ENCODE data around the gene ZNF778. TPM values are rescaled to one million over a fixed set of nuclear protein-coding genes. Genes with fewer than 3 reads are reported as not detected.

Gene ZNF778
- total and polyA plus RNA-seq, 2 donors (not counting 1 experiment from before 2014, with no cell fraction given): 2.2 to 13.4 TPM

GRCh38 chr16:89191033-89191900 lies 26.2 kb upstream of the ZNF778 start:
- Histone ChIP-seq H3K79me2 (ENCODE audit: control insufficient read depth, insufficient read depth, low read length) (no peaks in the 10 kb centered on the region), H3K4me2 (replicated peaks; ENCODE audit: low read depth, low read length, poor library complexity, severe bottlenecking) (peak overlapping the region; percentile 94), H3K27ac (ENCODE audit: low read length in 2 of 2) (no peak overlapping the region), H4K20me1 (ENCODE audit: control insufficient read depth, insufficient read depth, low read length, poor library complexity, severe bottlenecking) (no peaks in the 10 kb centered on the region), H3K27me3 (replicated peaks in 1 of 4; ENCODE audit: control extremely low read depth in 1 of 4, control insufficient read depth in 3 of 4, insufficient read depth in 4 of 4, low read length in 3 of 4) (peaks cover 0 to 3% (median 0%) of the 10 kb centered on the region in 4 experiments), H3K9me3 (ENCODE audit: control extremely low read depth in 1 of 3, control insufficient read depth in 2 of 3, insufficient read depth in 1 of 3, low read length in 2 of 3) (peaks cover 0 to 20% (median 0%) of the 10 kb centered on the region in 3 donors), H3K36me3 (replicated peaks in 1 of 2; ENCODE audit: control extremely low read depth in 1 of 2, control insufficient read depth in 1 of 2, extremely low read depth in 1 of 2, insufficient read depth in 2 of 2, low read length in 1 of 2) (no peaks in the 10 kb centered on the region), H3K4me1 (ENCODE audit: control insufficient read depth in 2 of 2, insufficient read depth in 2 of 2, low read length in 2 of 2) (no peaks in the 10 kb centered on the region), H3K4me3 (ENCODE audit: control extremely low read depth in 1 of 5, extremely low read depth in 1 of 5, insufficient read depth in 1 of 5, low read depth in 2 of 5, low read length in 4 of 5) (no peak overlapping the region), H3K9ac (ENCODE audit: low read length) (no peak overlapping the region), H2AFZ (ENCODE audit: insufficient read depth, low read depth, low read length, poor library complexity, severe bottlenecking) (no peak overlapping the region)
- H3K9me3 Mint-ChIP-seq (ENCODE audit: insufficient read depth): no peaks in the 10 kb centered on the region
- peak; percentile 39 for DNase-seq
- peak overlapping the region; percentile 64 for H3K4me3 Mint-ChIP-seq
- H3K27ac Mint-ChIP-seq: no peak overlapping the region
- POLR2A ChIA-PET: interaction anchor here (0.6 kb wide), 1 partner anchor 411 kb away, joined by 3 read pairs; no protein-coding TSS in a partner anchor
- H3K4me1 Mint-ChIP-seq: peaks cover 3% of the 10 kb centered on the region
- intact Hi-C loops (cut with micrococcal nuclease): no loop called here
- no peaks in the 10 kb centered on the region for H3K27me3 Mint-ChIP-seq
- TF ChIP-seq CTCF (IDR thresholded peaks at IDR 0.05): no peak
- TF ChIP-seq EZH2 (IDR thresholded peaks at IDR 0.05; ENCODE audit: borderline replicate concordance, insufficient read depth, low read depth, low read length, poor library complexity, severe bottlenecking): no peak
- ATAC-seq (ENCODE audit: low read depth): no peak
- CTCF ChIA-PET: no interaction called here
- 81% methylated on average over 37 of the region's 44 CpGs for WGBS (ENCODE audit: insufficient coverage)

- ATAC-seq (ENCODE audit: low read depth) (no peak), DNase-seq (no peak)
- peak overlapping the region; percentile 56 for H3K9ac ChIP-seq (ENCODE audit: low read length)
- H3K27ac Mint-ChIP-seq: no peak overlapping the region
- no peaks in the 10 kb centered on the region for H3K27me3 Mint-ChIP-seq
- ChIA-PET POLR2A (no interaction called here), CTCF (no interaction called here)
- H3K4me3 ChIP-seq (ENCODE audit: control extremely low read depth in 1 of 5, extremely low read depth in 1 of 5, insufficient read depth in 1 of 5, low read depth in 2 of 5, low read length in 4 of 5): peak overlapping the region in 3 of 5 experiments; percentile 44 to 52 (median 52)
- H3K9me3 Mint-ChIP-seq (ENCODE audit: insufficient read depth): no peaks in the 10 kb centered on the region
- H3K9me3 ChIP-seq (ENCODE audit: control extremely low read depth in 1 of 3, control insufficient read depth in 2 of 3, insufficient read depth in 1 of 3, low read length in 2 of 3): peaks cover 0 to 14% (median 0%) of the 10 kb centered on the region in 3 donors
- peak overlapping the region; percentile 94 for H3K4me2 ChIP-seq (replicated peaks; ENCODE audit: low read depth, low read length, poor library complexity, severe bottlenecking)
- intact Hi-C loops (cut with micrococcal nuclease): loop anchor here (1.0 kb wide), 1 partner anchor 21 kb away; the partner anchor contains the start of gene CDH15
- no peaks in the 10 kb centered on the region for H3K36me3 ChIP-seq (replicated peaks in 1 of 2; ENCODE audit: control extremely low read depth in 1 of 2, control insufficient read depth in 1 of 2, extremely low read depth in 1 of 2, insufficient read depth in 2 of 2, low read length in 1 of 2)
- no peaks in the 10 kb centered on the region for H4K20me1 ChIP-seq (ENCODE audit: control insufficient read depth, insufficient read depth, low read length, poor library complexity, severe bottlenecking)
- no peaks in the 10 kb centered on the region for H3K4me1 ChIP-seq (ENCODE audit: control insufficient read depth in 2 of 2, insufficient read depth in 2 of 2, low read length in 2 of 2)
- H2AFZ ChIP-seq (ENCODE audit: insufficient read depth, low read depth, low read length, poor library complexity, severe bottlenecking): peak overlapping the region; percentile 49
- peaks cover 3% of the 10 kb centered on the region for H3K4me1 Mint-ChIP-seq
- H3K27ac ChIP-seq (ENCODE audit: low read length in 2 of 2): no peak overlapping the region
- peaks cover 0 to 3% (median 0%) of the 10 kb centered on the region in 4 experiments for H3K27me3 ChIP-seq (replicated peaks in 1 of 4; ENCODE audit: control extremely low read depth in 1 of 4, control insufficient read depth in 3 of 4, insufficient read depth in 4 of 4, low read length in 3 of 4)
- 0% methylated on average over 8 of the region's 19 CpGs for WGBS (ENCODE audit: insufficient coverage)
- H3K4me3 Mint-ChIP-seq: no peak overlapping the region
- H3K79me2 ChIP-seq (ENCODE audit: control insufficient read depth, insufficient read depth, low read length): no peaks in the 10 kb centered on the region
- TF ChIP-seq CTCF (IDR thresholded peaks at IDR 0.05) (no peak), EZH2 (IDR thresholded peaks at IDR 0.05; ENCODE audit: borderline replicate concordance, insufficient read depth, low read depth, low read length, poor library complexity, severe bottlenecking) (no peak)
These were observed 25.7 kb upstream of the ZNF778 start for GRCh38 chr16:89191901-89192185.

All from B cell (primary cell).